Gastrocnemius medialis (tissue), 4 donors: ENCODE measurements around the gene ATP2A2. TPM values are rescaled to one million over a fixed set of nuclear protein-coding genes. Genes with fewer than 3 reads are reported as not detected.
"Not testable (repeated sequence)": the region's sequence is repeated elsewhere in the genome, so short reads cannot be mapped to it uniquely, and the experiment has no call there.

Source experiments
- ATAC-seq, 2 donors: fragments of 150-250 bp; one replicate each; pipeline ENCODE4 v1.9.1; 2016
- DNase-seq, 2 donors: peaks; one replicate each; pipeline ENCODE4 v3.0.0-alpha.2; 2019
- H3K27ac ChIP-seq, 4 donors: fragments of 200-600 bp; sonication (generic); 1 replicate in 1 of 4; 2 replicates in 3 of 4; pipeline ENCODE4 v1.5.1; 2016 to 2018; ENCODE audit warnings: mild to moderate bottlenecking in 2 of 4, moderate library complexity in 1 of 4
- H3K27me3 ChIP-seq, 3 donors: fragments of 200-600 bp; sonication (generic) in 2 of 3; 1 replicate in 1 of 3; 2 replicates in 2 of 3; pipeline versions ENCODE4 v1.5.1 to v1.6.0; 2016 to 2019; ENCODE audit warnings: mild to moderate bottlenecking in 1 of 3, moderate library complexity in 1 of 3
- H3K36me3 ChIP-seq, 2 donors: fragments of 200-600 bp; sonication (generic) in 1 of 2; one replicate each; pipeline ENCODE4 v1.5.1; 2017 to 2018
- H3K4me1 ChIP-seq, 2 donors: fragments of 200-600 bp; sonication (generic) in 1 of 2; one replicate each; pipeline ENCODE4 v1.5.1; 2016 to 2017; ENCODE audit warnings: mild to moderate bottlenecking in 2 of 2
- H3K4me3 ChIP-seq, 4 donors: fragments of 200-600 bp; sonication (generic) in 3 of 4; 1 replicate in 1 of 4; 2 replicates in 3 of 4; pipeline ENCODE4 v1.5.1; 2016 to 2019; ENCODE audit warnings: mild to moderate bottlenecking in 2 of 4
- H3K9me3 ChIP-seq, 3 donors: fragments of 200-600 bp; sonication (generic) in 2 of 3; 1 replicate in 1 of 3; 2 replicates in 2 of 3; pipeline ENCODE4 v1.5.1; 2016 to 2019
- CTCF ChIP-seq, 5 experiments: fragments of 450-650 bp in 3 of 5; fragments of 200-600 bp in 2 of 5; sonication (generic) in 2 of 5; IDR thresholded peaks in 4 of 5; conservative IDR thresholded peaks in 1 of 5; 1 replicate in 4 of 5; 2 replicates in 1 of 5; pipeline ENCODE4 v1.5.1; 2016 to 2019; ENCODE audit warnings: antibody characterized with exemption in 5 of 5, mild to moderate bottlenecking in 3 of 5, moderate library complexity in 3 of 5
- POLR2A ChIP-seq, 2 donors: fragments of 450-650 bp; IDR thresholded peaks; one replicate each; pipeline ENCODE4 v1.6.1; 2017; ENCODE audit warnings: antibody characterized with exemption in 2 of 2, mild to moderate bottlenecking in 2 of 2, moderate library complexity in 2 of 2
- in situ Hi-C, 4 donors: fragments of 200-750 bp; cut with MboI; loops; one replicate each; pipeline versions ENCODE4 v1.15.0 to v1.8.0; 2017; ENCODE audit warnings: low sequenced_read_pairs in 4 of 4
- intact Hi-C: fragments of 100-400 bp; cut with DNase I; formaldehyde crosslinking; loops from one replicate; pipeline ENCODE4 v1.15.1; 2023; ENCODE audit warnings: low total_unique reads
- total RNA-seq, 4 donors: library from RNA; depleted of rRNA; stranded (reverse); fragments of >200 nt; gene quantifications; one replicate each; pipeline versions ENCODE4 v1.1.0 to v1.2.3, GENCODE V29; 2016

Gene ATP2A2
- total RNA-seq, 4 donors from 2014 or later: 788 to 1,983 (median 1,302) TPM

DNA sequence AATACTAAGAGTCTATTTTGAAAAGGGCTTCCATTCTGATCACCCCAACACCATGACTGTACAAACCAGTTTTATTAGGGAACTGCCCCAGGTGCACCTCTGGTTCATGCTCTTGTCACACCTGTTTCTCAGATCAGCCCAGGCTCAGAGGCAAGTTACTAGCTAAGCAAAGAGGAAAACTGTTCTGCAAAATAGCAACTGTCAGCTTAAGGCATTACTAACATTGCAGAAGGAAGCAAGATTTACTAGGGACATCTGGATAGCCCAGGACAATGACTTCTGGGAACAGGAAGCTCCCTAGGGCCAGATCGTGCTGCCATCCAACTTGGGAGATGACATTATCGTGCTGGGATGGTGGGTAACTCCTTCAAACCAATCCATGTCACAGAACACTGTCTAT, 92.4 kb downstream of the ATP2A2 start:
- H3K4me1 ChIP-seq: peaks cover 15 to 28% of the 10 kb centered on the region in 2 donors
- intact Hi-C loops (no loop called here), in situ Hi-C loops (no loop called here)
- ATAC-seq: peak; percentile 38 to 45
- no peak overlapping the region for H3K4me3 ChIP-seq
- H3K36me3 ChIP-seq: peaks cover 0 to 76% of the 10 kb centered on the region in 2 donors
- no peak for DNase-seq
- TF ChIP-seq POLR2A (IDR thresholded peaks at IDR 0.05) (no peak), CTCF (IDR thresholded peaks at IDR 0.05 in 4 of 5, conservative IDR thresholded peaks at IDR 0.05 in 1 of 5) (no peak)
- H3K9me3 ChIP-seq: no peaks in the 10 kb centered on the region
- H3K27me3 ChIP-seq: no peaks in the 10 kb centered on the region
- H3K27ac ChIP-seq: peak overlapping the region; percentile 0 to 49 (median 30)

DNA sequence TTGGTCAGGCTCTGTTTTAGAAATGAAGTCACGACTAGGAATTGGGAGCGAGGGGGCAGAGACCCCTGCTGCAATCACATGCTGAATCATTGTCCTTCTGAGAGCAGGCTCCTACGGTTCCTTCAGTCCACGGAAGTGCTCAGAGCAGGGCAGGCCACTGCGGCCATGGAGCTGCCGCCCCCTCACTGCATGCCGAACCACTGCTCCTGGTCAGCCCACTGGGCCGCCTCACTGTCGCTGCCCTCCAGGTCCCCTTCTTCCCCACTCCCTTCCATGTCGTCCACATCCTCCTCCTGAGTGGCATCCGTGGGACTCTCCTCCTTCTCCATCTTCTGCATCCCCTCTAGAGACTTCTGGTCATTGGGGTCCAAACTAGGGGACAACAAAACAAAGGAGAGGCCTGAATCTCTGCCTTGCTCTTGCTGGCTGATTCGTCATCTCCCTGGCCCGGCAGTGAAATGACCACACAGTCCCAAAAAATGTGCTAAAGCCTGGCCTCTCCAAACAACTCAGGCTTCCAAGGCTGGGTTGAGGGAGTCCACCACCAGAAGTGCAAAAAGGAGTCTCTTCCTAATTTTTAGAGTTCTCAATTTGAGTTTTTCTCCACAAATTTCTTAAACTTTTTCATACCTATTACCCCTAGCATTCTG, 93.0 kb downstream of the ATP2A2 start:
- Histone ChIP-seq H3K4me1 (peaks cover 21 to 33% of the 10 kb centered on the region in 2 donors), H3K36me3 (peaks cover 0 to 78% of the 10 kb centered on the region in 2 donors), H3K27ac (peak overlapping the region; percentile 0 to 49 (median 30)), H3K4me3 (no peak overlapping the region), H3K9me3 (no peaks in the 10 kb centered on the region), H3K27me3 (no peaks in the 10 kb centered on the region)
- intact Hi-C loops: no loop called here
- DNase-seq: no peak
- no peak for TF ChIP-seq POLR2A (IDR thresholded peaks at IDR 0.05)
- TF ChIP-seq CTCF (IDR thresholded peaks at IDR 0.05 in 4 of 5, conservative IDR thresholded peaks at IDR 0.05 in 1 of 5): no peak
- ATAC-seq: no peak
- in situ Hi-C loops: no loop called here

GRCh38 chr12:110378131-110378790, 97.2 kb downstream of the ATP2A2 start:
- peak overlapping the region in 1 of 4 donors; percentile 69 for H3K27ac ChIP-seq
- ATAC-seq, DNase-seq, H3K9me3 ChIP-seq, in situ Hi-C loops, H3K4me3 ChIP-seq, intact Hi-C loops, H3K27me3 ChIP-seq: not testable (repeated sequence)
- H3K36me3 ChIP-seq: peaks cover 0 to 82% of the 10 kb centered on the region in 2 donors
- peaks cover 17 to 35% of the 10 kb centered on the region in 2 donors for H3K4me1 ChIP-seq

GRCh38 chr12:110379197-110379596, 98.2 kb downstream of the ATP2A2 start:
- no peak for DNase-seq
- H3K4me1 ChIP-seq: peaks cover 15 to 27% of the 10 kb centered on the region in 2 donors
- H3K9me3 ChIP-seq: no peaks in the 10 kb centered on the region
- TF ChIP-seq POLR2A (IDR thresholded peaks at IDR 0.05) (no peak), CTCF (IDR thresholded peaks at IDR 0.05 in 4 of 5, conservative IDR thresholded peaks at IDR 0.05 in 1 of 5) (no peak)
- peaks cover 0 to 77% of the 10 kb centered on the region in 2 donors for H3K36me3 ChIP-seq
- peak; percentile 59 to 63 for ATAC-seq
- in situ Hi-C loops: no loop called here
- H3K27ac ChIP-seq: peak overlapping the region; percentile 63 to 80 (median 68)
- intact Hi-C loops: no loop called here
- no peak overlapping the region for H3K4me3 ChIP-seq
- H3K27me3 ChIP-seq: no peaks in the 10 kb centered on the region

DNA sequence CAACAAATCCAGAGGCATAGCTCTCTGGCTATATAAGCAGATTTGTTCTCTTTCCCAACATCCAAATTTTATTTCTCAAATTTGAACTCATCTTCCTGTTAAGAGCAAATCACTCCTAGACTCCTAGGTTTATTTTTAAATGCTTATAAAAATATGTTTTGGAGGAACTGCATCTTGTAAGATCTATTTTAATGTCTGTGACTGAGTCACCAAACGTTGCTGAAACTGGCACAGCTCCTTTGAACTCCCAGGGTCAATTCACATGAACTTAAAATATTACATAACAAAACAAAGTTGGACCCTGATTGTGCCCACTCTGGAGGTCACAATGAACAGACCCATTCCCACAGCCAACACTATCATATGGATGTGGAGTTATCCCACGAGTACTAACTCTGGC, 98.6 kb downstream of the ATP2A2 start:
- Histone ChIP-seq H3K4me1 (peaks cover 15 to 27% of the 10 kb centered on the region in 2 donors), H3K4me3 (no peak overlapping the region), H3K27ac (peak overlapping the region; percentile 63 to 80 (median 68)), H3K9me3 (no peaks in the 10 kb centered on the region), H3K27me3 (no peaks in the 10 kb centered on the region), H3K36me3 (peaks cover 0 to 77% of the 10 kb centered on the region in 2 donors)
- peak; percentile 85 to 89 for ATAC-seq
- in situ Hi-C loops (no loop called here), intact Hi-C loops (no loop called here)
- TF ChIP-seq CTCF (IDR thresholded peaks at IDR 0.05 in 4 of 5, conservative IDR thresholded peaks at IDR 0.05 in 1 of 5): no peak
- TF ChIP-seq POLR2A (IDR thresholded peaks at IDR 0.05): no peak
- no peak for DNase-seq
